ENCODE data around the gene HORMAD2. TPM values are rescaled to one million over a fixed set of nuclear protein-coding genes. Genes with fewer than 3 reads are reported as not detected.
"Not testable (repeated sequence)": the region's sequence is repeated elsewhere in the genome, so short reads cannot be mapped to it uniquely, and the experiment has no call there.

HORMAD2 gene
- total RNA-seq, 4 donors from 2014 or later: not detected

DNA sequence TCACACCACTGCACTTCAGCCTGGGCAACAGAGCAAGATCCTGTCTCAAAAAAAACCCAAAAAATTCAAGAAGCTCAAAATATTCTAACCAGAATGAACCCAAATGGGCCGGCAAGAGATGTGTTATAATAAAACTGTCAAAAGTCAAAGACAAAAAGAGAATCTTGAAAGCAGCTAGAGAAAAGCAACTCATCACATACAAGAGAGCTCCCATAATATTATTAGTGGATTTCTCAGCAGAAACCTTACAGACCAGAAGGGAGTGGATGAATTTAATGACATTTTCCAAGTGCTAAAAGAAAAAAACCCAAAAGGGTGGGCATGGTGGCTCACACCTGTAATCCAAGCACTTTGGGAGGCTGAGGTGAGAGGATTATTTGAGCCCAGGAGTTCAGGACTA, 22.9 kb upstream of the HORMAD2 start:
- intact Hi-C loops (cut with DNase I; ENCODE audit: low total_unique reads): no loop called here
- no peak for DNase-seq (ENCODE audit: low spot score in 2 of 2)
- TF ChIP-seq, protein P1, sequence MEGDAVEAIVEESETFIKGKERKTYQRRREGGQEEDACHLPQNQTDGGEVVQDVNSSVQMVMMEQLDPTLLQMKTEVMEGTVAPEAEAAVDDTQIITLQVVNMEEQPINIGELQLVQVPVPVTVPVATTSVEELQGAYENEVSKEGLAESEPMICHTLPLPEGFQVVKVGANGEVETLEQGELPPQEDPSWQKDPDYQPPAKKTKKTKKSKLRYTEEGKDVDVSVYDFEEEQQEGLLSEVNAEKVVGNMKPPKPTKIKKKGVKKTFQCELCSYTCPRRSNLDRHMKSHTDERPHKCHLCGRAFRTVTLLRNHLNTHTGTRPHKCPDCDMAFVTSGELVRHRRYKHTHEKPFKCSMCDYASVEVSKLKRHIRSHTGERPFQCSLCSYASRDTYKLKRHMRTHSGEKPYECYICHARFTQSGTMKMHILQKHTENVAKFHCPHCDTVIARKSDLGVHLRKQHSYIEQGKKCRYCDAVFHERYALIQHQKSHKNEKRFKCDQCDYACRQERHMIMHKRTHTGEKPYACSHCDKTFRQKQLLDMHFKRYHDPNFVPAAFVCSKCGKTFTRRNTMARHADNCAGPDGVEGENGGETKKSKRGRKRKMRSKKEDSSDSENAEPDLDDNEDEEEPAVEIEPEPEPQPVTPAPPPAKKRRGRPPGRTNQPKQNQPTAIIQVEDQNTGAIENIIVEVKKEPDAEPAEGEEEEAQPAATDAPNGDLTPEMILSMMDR (IDR thresholded peaks at IDR 0.05): no peak
- no peak for TF ChIP-seq POLR2A (IDR thresholded peaks at IDR 0.05)
- WGBS, 2 donors: 96 to 100% methylated on average over 1 of the region's 1 CpG
- no peak overlapping the region for H3K4me3 ChIP-seq (ENCODE audit: low read depth, poor library complexity, severe bottlenecking)

DNA sequence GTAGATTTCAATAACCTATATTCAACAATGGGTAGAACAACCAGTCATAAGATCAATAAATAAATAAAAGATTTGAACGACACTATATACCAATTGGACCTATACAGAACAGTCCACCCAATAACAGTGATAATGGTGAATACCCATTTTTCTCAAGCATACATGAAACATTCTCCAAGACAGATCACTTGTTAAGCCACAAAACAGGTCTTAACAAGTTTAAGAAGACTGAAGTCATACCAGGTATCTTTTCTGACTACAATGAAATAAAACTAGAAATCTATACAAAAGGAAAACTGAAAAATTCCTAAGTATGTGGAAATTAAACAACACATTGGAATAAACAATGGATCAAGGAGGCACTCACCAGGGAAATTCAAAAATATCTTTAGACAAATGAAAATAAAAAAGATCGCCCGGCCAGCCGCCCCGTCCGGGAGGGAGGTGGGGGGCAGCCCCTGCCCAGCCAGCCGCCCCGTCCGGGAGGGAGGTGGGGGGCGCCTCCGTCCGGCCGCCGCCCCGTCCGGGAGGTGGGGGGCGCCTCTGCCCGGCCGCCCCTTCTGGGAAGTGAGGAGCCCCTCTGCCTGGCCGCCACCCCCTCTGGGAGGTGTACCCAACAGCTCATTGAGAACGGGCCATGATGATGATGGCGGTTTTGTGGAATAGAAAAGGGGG, 20.8 kb upstream of the HORMAD2 start:
- intact Hi-C loops (cut with DNase I; ENCODE audit: low total_unique reads); DNase-seq (ENCODE audit: low spot score in 2 of 2); H3K4me3 ChIP-seq (ENCODE audit: low read depth, poor library complexity, severe bottlenecking): not testable (repeated sequence)
- 92 to 94% methylated on average over 6 to 19 of the region's 22 CpGs for WGBS, 2 donors

DNA sequence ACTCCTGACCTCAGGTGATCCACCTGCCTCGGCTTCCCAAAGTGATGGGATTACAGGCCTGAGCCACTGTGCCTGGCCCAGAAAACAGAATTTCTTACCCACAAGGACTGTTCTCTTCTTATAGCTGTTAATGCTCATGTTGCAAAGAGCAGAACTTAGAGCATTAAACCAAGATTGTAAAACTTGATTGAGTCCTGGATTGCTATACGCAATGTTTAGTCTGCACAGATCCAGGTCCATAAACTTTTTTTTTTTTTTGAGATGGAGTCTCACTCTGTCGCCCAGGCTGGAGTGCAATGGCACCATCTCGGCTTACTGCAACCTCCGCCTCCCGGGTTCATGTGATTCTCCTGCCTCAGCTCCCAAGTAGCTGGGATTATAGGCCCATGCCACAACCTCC, 19.2 kb upstream of the HORMAD2 start:
- intact Hi-C loops (cut with DNase I; ENCODE audit: low total_unique reads); H3K4me3 ChIP-seq (ENCODE audit: low read depth, poor library complexity, severe bottlenecking); DNase-seq (ENCODE audit: low spot score in 2 of 2): not testable (repeated sequence)
- 91 to 92% methylated on average over 6 of the region's 6 CpGs for WGBS, 2 donors

DNA sequence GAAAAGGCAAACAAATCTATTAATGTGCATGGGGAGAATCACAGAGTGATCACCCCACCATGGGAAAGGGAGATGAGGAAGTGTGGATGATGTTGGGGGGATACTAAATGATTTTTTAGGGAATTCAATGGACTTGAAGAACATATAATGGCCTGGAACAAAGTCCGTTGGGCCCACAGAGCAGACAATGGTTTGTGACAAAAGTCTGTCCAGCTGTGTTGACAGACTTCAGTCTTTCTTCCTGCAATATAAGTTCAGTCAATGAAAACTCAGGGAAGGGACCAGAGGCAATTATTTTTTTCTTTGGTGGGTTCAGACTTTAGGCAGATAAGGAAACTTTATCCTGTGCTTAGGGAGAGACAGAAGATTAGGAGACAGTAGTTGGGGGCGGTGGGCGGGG, 18.0 kb upstream of the HORMAD2 start:
- WGBS, 2 donors: 64 to 91% methylated on average over 3 of the region's 3 CpGs
- DNase-seq (ENCODE audit: low spot score in 2 of 2): no peak
- intact Hi-C loops (cut with DNase I; ENCODE audit: low total_unique reads): no loop called here
- TF ChIP-seq, protein P1 (IDR thresholded peaks at IDR 0.05): no peak
- TF ChIP-seq POLR2A (IDR thresholded peaks at IDR 0.05): no peak
- H3K4me3 ChIP-seq (ENCODE audit: low read depth, poor library complexity, severe bottlenecking): no peak overlapping the region

DNA sequence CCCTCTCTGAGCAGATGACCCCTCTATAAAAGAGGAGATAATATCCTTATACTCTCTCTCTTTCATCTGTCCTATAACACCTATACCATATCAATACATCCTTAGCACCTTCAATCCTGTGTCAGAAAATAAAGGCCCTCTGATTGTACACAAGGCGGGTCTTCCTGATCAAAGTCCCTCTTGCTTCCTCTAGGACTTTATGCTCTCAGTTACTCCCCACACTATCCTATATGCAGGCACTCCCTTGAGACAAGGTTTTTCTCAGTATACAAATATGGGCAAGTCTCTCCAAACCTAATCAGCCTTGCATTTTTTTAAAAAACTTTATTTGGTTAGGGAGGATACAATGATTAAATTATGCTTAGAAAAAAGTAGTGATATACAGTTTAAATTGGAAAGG, 17.3 kb upstream of the HORMAD2 start:
- intact Hi-C loops (cut with DNase I; ENCODE audit: low total_unique reads): no loop called here
- TF ChIP-seq, protein P1 (IDR thresholded peaks at IDR 0.05): no peak
- no peak for TF ChIP-seq POLR2A (IDR thresholded peaks at IDR 0.05)
- WGBS, 2 donors: 85 to 98% methylated on average over 1 of the region's 1 CpG
- DNase-seq (ENCODE audit: low spot score in 2 of 2): no peak
- H3K4me3 ChIP-seq (ENCODE audit: low read depth, poor library complexity, severe bottlenecking): no peak overlapping the region

DNA sequence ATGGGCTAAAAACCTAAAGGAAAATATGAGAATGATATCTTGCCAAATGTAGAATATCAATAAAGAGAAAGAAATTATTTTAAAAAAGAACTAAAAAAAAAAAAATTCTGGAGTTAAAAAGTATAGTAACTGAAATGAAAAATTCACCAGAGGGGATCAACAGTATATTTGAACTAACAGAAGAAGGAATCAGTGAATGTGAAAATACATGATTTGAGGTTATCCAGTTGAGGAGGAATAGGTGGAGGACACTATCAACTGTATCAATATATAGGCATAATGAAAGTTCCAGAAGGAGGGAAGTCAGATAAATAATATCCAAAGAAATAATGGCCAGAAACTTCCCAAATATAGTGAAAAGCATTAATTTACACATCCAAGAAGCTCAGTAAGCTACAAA, 16.1 kb upstream of the HORMAD2 start:
- TF ChIP-seq, protein P1 (IDR thresholded peaks at IDR 0.05): no peak
- intact Hi-C loops (cut with DNase I; ENCODE audit: low total_unique reads): no loop called here
- no peak overlapping the region for H3K4me3 ChIP-seq (ENCODE audit: low read depth, poor library complexity, severe bottlenecking)
- DNase-seq (ENCODE audit: low spot score in 2 of 2): no peak

DNA sequence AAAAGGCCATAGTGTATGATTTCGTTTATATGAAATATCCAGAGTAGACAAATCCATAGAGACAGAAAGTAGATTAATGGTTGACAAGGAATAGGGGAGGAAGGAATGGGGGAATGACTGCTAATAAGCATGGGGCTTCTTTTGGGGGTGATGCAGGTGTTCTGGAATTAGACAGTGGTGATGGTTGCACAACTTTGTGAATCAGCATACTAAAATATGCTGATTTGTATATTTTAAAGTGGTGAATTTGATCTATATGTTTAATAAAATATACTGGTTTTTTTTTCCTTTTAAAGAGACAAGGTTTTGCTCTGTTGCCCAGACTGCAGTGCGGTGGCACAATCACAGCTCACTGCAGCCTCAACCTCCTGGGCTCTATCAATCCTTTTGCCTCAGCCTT, 6.5 kb upstream of the HORMAD2 start:
- intact Hi-C loops (cut with DNase I; ENCODE audit: low total_unique reads): no loop called here
- no peak for TF ChIP-seq POLR2A (IDR thresholded peaks at IDR 0.05)
- 74 to 78% methylated on average over 2 of the region's 2 CpGs for WGBS, 2 donors
- DNase-seq (ENCODE audit: low spot score in 2 of 2): no peak
- H3K4me3 ChIP-seq (ENCODE audit: low read depth, poor library complexity, severe bottlenecking): no peak overlapping the region
